GM12878 (cell line): Measurements from ENCODE around the gene ELK4. TPM values are rescaled to one million over a fixed set of nuclear protein-coding genes. Genes with fewer than 3 reads are reported as not detected.
A peak's percentile ranks its signal among the peaks of the same experiment; 100 is the strongest.

ENCODE experiments used
- BCLAF1 ChIP-seq: fragments of 450-650 bp; IDR thresholded peaks from 2 replicates; pipeline ENCODE4 v1.6.1; 2017; ENCODE audit warnings: antibody characterized with exemption, mild to moderate bottlenecking, moderate library complexity
- CBX3 ChIP-seq: fragments of 200-600 bp; sonication (generic); IDR thresholded peaks from 2 replicates; pipeline ENCODE4 v1.6.1; 2016; ENCODE audit warnings: low read depth, borderline replicate concordance
- CBX5 ChIP-seq: sonication (generic); IDR thresholded peaks from 2 replicates; pipeline ENCODE4 v1.6.1; 2016; ENCODE audit warnings: low read depth, moderate library complexity, mild to moderate bottlenecking, inconsistent platforms
- CHD2 ChIP-seq: IDR thresholded peaks from 2 replicates; pipeline ENCODE4 v1.6.1; 2011; ENCODE audit warnings: low read depth, low read length, improper control_type of control experiment, borderline replicate concordance
- E2F4 ChIP-seq: IDR thresholded peaks from 2 replicates; pipeline ENCODE4 v1.6.1; 2012; ENCODE audit warnings: low read depth, low read length, improper control_type of control experiment
- EED ChIP-seq: sonication (generic); IDR thresholded peaks from 2 replicates; pipeline ENCODE4 v1.6.1; 2016; ENCODE audit warnings: antibody characterized with exemption, low read depth
- EZH2 ChIP-seq: IDR thresholded peaks from 2 replicates; pipeline ENCODE4 v1.6.1; 2012; ENCODE audit warnings: low read depth, mild to moderate bottlenecking, control low read depth, inconsistent platforms, low read length, borderline replicate concordance; ENCODE audit not compliant: control insufficient read depth
- HDAC2 ChIP-seq: fragments of 200-600 bp; sonication (generic); IDR thresholded peaks from 2 replicates; pipeline ENCODE4 v1.6.1; 2017
- KLF5 ChIP-seq: fragments of 450-650 bp; IDR thresholded peaks from 2 replicates; pipeline ENCODE4 v1.6.1; 2014; ENCODE audit warnings: mild to moderate bottlenecking; ENCODE audit not compliant: partially characterized antibody
- LARP7 ChIP-seq: fragments of 450-650 bp; IDR thresholded peaks from 2 replicates; pipeline ENCODE4 v1.6.1; 2017; ENCODE audit warnings: mild to moderate bottlenecking
- MXI1 ChIP-seq: fragments of 150-350 bp; IDR thresholded peaks from 2 replicates; pipeline ENCODE4 v1.6.1; 2011; ENCODE audit warnings: low read depth, mild to moderate bottlenecking, inconsistent platforms, low read length, improper control_type of control experiment
- NBN ChIP-seq: fragments of 450-650 bp; IDR thresholded peaks from 2 replicates; pipeline ENCODE4 v1.6.1; 2016
- RAD51 ChIP-seq: fragments of 450-650 bp; IDR thresholded peaks from 2 replicates; pipeline ENCODE4 v1.6.1; 2016; ENCODE audit warnings: moderate library complexity, mild to moderate bottlenecking, inconsistent platforms
- STAT1 ChIP-seq: fragments of 450-650 bp; conservative IDR thresholded peaks from 2 replicates; pipeline ENCODE4 v1.6.1; 2014; ENCODE audit warnings: antibody characterized with exemption, mild to moderate bottlenecking
- SUPT20H ChIP-seq: IDR thresholded peaks from 2 replicates; pipeline ENCODE4 v1.6.1; 2011; ENCODE audit warnings: low read depth, mild to moderate bottlenecking, low read length, moderate library complexity, borderline replicate concordance; ENCODE audit not compliant: control insufficient read depth
- TBL1XR1 ChIP-seq: IDR thresholded peaks from 2 replicates; pipeline ENCODE4 v1.6.1; 2012; ENCODE audit warnings: low read depth, low read length, improper control_type of control experiment
- TCF7 ChIP-seq: IDR thresholded peaks from 2 replicates; pipeline ENCODE4 v1.6.1; 2014; ENCODE audit warnings: antibody characterized with exemption, borderline replicate concordance
- YBX1 ChIP-seq: fragments of 450-650 bp; IDR thresholded peaks from 2 replicates; pipeline ENCODE4 v1.6.1; 2016; ENCODE audit warnings: antibody characterized with exemption
- ZNF217 ChIP-seq: fragments of 450-650 bp; IDR thresholded peaks from 2 replicates; pipeline ENCODE4 v1.6.1; 2017; ENCODE audit warnings: antibody characterized with exemption, mild to moderate bottlenecking
- polyA plus RNA-seq, 11 experiments: library from polyadenylated mRNA; depleted of rRNA in 4 of 11; unstranded in 6 of 11; stranded (reverse) in 5 of 11; fragments of >200 nt; fragmentation: Nextera tagmentation in 4 of 11; fragmentation: Illumina TruSeq in 1 of 11; extraction: Ambion mirVana in 4 of 11; extraction: Trizol in 1 of 11; gene quantifications; 1 replicate in 1 of 11; 2 replicates in 10 of 11; pipeline versions ENCODE4 v1.2.1 to v1.2.3, GENCODE V29; 2011 to 2016; ENCODE audit warnings: inconsistent platforms in 2 of 11, missing spikeins in 2 of 11, low read depth in 1 of 11
- total RNA-seq, 4 experiments: library from RNA; depleted of rRNA in 3 of 4; stranded (reverse); fragments of >200 nt in 3 of 4; fragmentation: Illumina TruSeq in 1 of 4; extraction: Trizol in 1 of 4; gene quantifications; 2 replicates each; pipeline versions ENCODE4 v1.2.1 to v1.2.3, GENCODE V29; 2013 to 2021
- TF ChIP-seq, protein P1 (sequence below): IDR thresholded peaks from 2 replicates; pipeline ENCODE4 v1.6.1; 2012; ENCODE audit warnings: improper control_type of control experiment, low read depth, low read length; ENCODE audit not compliant: insufficient replicate concordance
- TF ChIP-seq, protein P2 (sequence below): IDR thresholded peaks from 2 replicates; pipeline ENCODE4 v1.6.1; 2011; ENCODE audit warnings: low read depth, low read length, improper control_type of control experiment, borderline replicate concordance

ELK4 gene
- total and polyA plus RNA-seq, 10 of the 15 experiments (the other 5 are each of a cell fraction or from before 2014, with no cell fraction given) = 5.2 to 71.5 (median 18.5) TPM

DNA sequence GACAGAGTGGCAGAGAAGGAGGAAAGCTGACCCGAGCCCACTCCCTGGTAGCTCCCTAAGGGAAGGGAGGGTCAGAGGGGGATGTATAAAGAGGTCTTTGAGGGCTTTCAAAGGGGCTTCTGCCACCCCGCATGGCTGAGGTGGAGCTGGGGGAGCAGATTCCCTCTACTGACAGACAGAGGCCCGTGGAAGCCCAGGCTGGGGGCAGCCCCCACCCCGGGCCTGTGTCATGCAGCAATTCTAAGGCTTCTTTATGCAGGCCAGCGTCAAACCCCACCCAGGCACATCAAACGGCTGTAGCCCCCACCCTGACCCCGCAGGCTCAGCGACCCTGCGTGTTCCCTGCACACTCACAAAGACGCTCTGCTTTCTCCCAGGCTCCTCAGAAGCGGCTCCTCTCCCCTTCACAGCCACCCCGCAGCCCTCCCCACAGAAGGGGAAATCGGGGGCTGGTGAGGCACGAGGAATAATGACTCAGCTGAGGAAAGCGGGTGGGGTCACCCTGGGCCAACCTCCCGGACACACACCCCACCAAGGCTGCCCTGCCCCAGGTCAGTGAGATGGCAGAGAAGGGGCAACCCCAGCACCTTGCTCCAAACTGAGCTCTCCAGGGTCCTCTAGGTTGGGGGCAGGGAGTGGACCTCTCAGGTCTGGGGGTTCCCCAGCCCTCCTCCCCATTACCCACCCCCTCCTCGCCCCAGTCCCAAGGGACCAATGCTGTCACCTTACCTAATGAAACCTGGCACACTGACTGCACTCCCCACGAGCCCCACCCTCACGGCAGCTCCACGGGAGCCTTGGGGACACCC lies 37.7 kb upstream of the ELK4 start (continued):
- TF ChIP-seq MXI1 (no peak), EZH2 (no peak), LARP7 (no peak), TCF7 (no peak), STAT1 (no peak), E2F4 (no peak), KLF5 (no peak), YBX1 (no peak), NBN (0 out of 2 replicates have a peak, but pooled peaks have one; percentile 44), BCLAF1 (no peak), RAD51 (no peak), CHD2 (no peak), EED (peak; percentile 21; the same call in 1 of the 2 replicates), SUPT20H (no peak), CBX5 (no peak), HDAC2 (no peak), TBL1XR1 (no peak), CBX3 (no peak), ZNF217 (no peak)
- TF ChIP-seq, protein P1, sequence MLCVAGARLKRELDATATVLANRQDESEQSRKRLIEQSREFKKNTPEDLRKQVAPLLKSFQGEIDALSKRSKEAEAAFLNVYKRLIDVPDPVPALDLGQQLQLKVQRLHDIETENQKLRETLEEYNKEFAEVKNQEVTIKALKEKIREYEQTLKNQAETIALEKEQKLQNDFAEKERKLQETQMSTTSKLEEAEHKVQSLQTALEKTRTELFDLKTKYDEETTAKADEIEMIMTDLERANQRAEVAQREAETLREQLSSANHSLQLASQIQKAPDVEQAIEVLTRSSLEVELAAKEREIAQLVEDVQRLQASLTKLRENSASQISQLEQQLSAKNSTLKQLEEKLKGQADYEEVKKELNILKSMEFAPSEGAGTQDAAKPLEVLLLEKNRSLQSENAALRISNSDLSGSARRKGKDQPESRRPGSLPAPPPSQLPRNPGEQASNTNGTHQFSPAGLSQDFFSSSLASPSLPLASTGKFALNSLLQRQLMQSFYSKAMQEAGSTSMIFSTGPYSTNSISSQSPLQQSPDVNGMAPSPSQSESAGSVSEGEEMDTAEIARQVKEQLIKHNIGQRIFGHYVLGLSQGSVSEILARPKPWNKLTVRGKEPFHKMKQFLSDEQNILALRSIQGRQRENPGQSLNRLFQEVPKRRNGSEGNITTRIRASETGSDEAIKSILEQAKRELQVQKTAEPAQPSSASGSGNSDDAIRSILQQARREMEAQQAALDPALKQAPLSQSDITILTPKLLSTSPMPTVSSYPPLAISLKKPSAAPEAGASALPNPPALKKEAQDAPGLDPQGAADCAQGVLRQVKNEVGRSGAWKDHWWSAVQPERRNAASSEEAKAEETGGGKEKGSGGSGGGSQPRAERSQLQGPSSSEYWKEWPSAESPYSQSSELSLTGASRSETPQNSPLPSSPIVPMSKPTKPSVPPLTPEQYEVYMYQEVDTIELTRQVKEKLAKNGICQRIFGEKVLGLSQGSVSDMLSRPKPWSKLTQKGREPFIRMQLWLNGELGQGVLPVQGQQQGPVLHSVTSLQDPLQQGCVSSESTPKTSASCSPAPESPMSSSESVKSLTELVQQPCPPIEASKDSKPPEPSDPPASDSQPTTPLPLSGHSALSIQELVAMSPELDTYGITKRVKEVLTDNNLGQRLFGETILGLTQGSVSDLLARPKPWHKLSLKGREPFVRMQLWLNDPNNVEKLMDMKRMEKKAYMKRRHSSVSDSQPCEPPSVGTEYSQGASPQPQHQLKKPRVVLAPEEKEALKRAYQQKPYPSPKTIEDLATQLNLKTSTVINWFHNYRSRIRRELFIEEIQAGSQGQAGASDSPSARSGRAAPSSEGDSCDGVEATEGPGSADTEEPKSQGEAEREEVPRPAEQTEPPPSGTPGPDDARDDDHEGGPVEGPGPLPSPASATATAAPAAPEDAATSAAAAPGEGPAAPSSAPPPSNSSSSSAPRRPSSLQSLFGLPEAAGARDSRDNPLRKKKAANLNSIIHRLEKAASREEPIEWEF = no peak
- TF ChIP-seq, protein P2, sequence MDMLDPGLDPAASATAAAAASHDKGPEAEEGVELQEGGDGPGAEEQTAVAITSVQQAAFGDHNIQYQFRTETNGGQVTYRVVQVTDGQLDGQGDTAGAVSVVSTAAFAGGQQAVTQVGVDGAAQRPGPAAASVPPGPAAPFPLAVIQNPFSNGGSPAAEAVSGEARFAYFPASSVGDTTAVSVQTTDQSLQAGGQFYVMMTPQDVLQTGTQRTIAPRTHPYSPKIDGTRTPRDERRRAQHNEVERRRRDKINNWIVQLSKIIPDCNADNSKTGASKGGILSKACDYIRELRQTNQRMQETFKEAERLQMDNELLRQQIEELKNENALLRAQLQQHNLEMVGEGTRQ = no peak
